HG03039 (cell line): ENCODE data around the gene CHADL.
"Not testable (repeated sequence)": the region's sequence is repeated elsewhere in the genome, so short reads cannot be mapped to it uniquely, and the experiment has no call there.

ENCODE experiments used
- ATAC-seq: cut with Tn5 transposase; IDR thresholded peaks from one replicate; pipeline ENCODE4 v1.9.1; 2021; ENCODE audit warnings: mild to moderate bottlenecking, moderate library complexity; ENCODE audit not compliant: unreplicated experiment

Gene CHADL, protein sequence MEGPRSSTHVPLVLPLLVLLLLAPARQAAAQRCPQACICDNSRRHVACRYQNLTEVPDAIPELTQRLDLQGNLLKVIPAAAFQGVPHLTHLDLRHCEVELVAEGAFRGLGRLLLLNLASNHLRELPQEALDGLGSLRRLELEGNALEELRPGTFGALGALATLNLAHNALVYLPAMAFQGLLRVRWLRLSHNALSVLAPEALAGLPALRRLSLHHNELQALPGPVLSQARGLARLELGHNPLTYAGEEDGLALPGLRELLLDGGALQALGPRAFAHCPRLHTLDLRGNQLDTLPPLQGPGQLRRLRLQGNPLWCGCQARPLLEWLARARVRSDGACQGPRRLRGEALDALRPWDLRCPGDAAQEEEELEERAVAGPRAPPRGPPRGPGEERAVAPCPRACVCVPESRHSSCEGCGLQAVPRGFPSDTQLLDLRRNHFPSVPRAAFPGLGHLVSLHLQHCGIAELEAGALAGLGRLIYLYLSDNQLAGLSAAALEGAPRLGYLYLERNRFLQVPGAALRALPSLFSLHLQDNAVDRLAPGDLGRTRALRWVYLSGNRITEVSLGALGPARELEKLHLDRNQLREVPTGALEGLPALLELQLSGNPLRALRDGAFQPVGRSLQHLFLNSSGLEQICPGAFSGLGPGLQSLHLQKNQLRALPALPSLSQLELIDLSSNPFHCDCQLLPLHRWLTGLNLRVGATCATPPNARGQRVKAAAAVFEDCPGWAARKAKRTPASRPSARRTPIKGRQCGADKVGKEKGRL

DNA sequence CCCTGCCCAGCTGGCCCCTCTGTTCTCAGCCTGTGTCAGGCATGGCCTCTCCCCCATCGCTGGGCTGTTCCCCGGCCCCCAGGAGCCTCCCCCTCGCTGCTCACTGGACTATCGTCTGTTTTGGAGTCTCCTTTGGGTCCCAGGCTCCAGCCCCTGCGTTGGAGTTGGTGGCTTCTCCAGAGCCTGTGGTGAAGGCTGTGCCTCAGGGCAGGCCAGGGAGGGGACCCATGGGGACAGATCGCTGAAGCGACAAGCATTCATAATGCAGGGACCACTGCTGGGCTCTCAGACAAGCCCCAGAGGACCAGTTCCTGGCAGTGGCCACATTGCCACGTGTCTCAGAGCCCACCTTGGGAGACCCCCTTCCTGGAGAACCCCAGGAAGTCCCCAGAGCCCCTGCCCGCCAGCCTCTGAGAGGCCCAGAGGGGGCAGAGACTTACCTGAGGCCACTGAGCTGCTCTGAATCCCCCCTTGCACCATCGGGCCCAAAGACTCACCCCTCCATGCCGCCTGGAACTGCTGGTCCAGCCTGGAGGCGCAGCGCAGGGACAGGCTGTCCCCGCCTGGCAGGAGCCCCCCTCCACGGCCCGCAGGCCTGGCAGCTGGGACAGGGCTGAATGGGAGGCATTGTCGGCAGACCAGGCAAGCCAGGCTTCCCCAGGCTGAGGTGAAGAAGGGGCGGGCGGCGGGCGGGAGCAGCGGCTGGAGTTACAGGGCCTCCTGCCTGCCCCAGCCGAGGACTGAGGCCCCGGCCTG lies at the start of gene CHADL:
CHADL (minus strand) TSS at position 555 of the 756 bp plus-strand sequence; CDS start at position 505, 50 bp downstream.
- no peak for ATAC-seq

DNA sequence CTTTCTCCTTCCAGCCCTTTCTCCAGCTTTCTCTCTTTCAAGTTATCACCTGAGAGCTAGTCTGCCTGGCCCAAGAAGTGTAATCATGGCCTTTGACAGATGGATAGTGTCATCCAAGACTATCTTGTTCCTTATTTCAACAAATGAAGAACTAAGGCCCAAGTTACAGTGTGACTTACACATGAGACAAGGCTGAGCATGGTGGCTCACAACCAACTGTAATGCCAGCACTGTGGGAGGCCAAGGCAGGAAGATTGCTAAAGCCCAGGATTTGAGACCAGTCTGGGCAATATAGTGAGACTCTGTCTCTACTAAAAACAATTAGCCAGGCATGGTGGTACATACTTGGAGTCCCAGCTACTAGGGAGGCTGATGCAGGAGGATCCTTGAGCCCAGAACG lies 48.9 kb upstream of the CHADL start:
- ATAC-seq: no peak

DNA sequence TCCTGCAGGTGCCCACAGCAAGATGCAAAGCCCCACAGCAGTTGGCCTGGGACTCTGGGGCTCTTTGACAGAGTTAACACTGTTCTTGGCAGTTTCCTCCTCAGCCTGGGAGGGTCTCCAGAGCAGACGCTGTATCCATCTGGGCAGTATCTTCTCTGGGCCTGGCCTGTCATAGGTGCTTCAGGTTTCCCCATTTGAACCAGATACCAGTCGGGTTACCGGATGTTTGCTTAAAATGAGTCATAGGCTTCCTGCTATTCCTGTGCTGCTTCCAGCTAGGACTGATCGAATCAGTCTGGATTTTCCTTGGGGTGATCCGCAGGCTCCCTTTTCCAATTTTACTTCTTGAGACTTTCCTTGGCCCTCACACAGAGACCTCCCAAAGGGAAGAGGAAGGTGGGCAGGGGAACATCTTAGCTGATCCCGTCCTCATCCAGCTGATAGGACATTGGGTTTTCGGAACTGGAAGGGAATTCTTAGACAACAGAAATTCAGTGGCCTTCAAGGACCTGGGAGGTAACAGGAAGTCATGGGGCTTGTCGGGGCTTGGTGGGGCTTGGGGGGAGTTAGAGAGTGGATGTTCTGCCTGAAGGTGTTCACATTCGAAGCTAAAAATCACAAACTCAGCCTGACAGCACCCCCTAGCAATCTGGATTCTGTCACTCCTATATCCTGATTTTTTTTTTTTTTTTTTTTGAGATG lies 47.7 kb upstream of the CHADL start:
- no peak for ATAC-seq

DNA sequence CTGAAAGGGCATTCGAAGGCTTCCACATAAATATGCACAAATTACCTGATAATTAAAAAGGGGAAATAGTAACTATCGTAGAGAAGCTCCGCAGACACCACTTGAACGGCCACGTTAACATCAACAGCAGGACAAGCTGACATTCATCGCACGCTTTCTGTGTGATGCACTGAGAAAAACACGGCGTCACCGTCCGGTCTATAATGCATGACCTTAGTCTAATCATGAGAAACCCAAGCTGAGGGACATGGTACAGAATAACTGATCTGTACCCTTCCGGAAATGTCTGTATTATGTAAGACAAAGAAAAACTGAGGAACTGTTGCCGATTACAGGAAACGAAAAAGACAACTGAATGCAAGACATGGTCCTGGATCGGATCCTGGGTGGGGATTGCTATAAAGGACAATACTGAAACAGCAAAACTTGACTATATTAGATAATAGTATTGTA lies 45.9 kb upstream of the CHADL start:
- peak; percentile 3 for ATAC-seq

DNA sequence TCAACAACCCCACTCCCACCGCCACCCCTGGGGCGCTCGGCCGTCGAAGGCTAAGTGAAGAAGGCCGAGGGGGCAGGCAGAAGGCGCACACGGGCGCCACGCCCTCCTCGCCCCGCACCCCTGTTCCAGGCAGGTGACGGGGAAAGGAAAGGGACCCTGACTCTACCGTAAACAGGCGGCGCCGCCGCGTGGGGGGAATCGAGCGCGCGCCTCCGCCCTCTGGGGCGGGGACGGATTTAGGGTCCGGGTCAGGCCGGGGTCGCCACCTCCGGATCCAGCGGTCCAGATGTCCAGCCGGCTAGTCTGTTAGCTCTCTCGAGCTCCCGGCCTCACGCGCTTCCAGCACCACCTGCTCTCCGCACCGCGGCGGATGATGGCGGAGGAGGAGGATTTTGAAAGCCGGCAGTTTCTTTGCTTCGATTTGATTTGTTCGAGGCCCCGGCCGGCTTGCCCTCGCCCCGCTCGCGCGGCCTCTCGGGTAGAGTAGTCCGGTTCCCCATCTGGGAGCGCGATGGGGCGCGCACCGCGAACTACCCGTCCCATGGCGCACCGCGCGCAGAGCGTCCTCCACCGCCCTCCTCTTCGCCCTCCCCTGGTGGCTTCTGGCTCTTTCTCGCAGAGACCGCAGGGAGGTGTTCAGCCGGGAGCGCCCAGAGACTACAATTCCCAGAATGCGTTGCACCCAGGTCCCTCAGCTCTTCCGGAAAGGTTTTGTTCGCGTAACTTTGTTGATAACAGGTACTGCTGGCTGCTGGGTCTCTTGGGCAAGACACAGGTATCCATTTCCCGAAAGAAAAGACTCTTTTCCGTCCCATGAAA lies 45.3 kb upstream of the CHADL start, which contains the start of gene RANGAP1:
RANGAP1 (minus strand) TSS at position 368 of the 819 bp plus-strand sequence. CDS start 5,143 bp downstream, outside the sequence.
- ATAC-seq: peak; percentile 94

DNA sequence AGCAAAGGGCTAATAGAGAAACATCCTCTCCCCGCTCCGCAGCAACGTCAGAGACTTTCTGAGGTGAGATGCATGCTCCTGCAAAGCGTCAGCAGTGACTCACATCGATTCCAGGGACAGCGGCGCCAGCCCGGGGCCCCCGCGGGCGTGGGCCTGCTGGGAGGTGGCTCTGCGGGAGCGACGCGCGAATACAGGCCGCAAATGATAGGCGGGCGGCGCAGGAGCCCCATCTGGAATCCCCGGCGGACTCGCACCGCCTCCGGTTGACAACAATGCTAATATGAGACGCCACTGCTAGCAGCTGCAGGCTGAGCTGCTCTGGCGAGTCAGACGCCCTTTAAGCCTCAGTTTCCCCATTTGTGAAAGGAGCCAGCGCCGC lies 44.7 kb upstream of the CHADL start:
- peak; percentile 20 for ATAC-seq

DNA sequence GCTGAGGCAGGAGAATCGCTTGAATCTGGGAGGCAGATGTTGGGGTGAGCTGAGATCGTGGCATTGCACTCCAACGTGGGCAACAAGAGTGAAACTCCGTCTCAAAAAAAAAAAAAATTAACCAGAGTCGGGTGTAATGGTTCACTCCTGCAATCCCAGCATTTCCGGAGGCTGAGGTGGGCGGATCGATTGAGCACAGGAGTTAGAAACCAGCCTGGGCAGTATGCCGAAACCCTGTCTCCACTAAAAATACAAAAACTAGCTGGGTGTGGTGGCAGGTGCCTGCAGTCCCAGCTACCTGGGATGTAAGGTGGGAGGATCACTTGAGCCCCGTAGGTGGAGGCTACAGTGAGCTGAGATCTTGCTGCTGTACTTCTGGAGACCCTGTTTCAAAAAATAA lies 43.7 kb upstream of the CHADL start:
- ATAC-seq: no peak

DNA sequence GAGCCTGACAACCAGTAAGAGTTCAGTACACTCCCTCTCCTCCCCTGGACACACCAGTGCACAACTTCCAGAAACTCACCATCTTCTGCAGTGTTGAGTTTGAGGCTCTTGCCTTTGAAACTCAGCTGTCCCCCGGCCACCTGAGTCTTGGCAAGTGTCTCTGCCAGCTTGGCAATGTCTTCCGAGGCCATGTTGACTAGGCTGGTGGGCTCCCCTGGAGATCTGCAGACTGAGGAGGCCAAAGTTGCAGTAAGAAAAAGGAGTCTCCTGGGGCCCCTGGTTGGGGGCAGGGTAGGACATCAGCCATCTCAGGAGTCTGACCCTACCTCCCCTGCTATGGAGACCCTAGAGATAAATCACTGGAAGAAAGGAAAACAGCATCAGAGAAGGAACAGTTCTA lies 40.1 kb upstream of the CHADL start:
- ATAC-seq: no peak

DNA sequence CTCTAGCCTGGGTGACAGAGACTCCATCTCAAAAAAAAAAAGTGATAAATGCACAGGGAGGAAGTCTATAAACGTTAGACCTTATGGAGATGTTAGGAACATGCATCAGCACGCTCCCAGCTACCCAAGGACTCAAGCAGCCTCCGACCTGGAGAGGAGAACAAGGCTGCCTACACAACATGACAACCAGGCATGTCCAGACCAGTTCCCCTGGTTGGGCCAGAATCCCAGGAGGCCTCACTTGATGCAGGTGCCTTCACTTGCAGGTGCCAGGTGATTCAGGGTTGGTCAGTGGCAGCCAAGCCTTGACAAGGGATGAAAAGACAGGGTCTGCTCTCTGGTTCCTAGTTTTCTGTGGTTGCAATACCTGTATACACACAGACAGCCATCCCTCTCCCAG lies 39.3 kb upstream of the CHADL start:
- no peak for ATAC-seq

DNA sequence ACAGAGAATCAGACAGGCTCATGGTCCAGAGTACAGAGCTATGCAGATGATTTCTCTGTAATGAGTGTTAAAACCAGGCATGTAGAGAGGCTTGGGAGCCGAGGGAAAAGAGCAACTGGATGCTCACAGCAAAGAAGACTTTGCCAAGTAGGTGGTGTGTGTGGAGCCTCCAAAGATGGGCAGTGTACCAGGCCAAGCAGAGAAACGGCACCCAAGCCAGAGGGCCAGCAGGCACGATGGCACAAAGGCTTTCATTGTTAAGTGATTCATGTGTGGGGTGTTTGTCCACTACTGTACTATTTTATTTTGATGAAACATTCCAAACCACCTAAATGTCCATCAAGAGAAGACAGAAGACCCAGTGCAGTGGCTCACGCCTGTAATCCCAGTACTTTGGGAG lies 34.1 kb upstream of the CHADL start:
- no peak for ATAC-seq

DNA sequence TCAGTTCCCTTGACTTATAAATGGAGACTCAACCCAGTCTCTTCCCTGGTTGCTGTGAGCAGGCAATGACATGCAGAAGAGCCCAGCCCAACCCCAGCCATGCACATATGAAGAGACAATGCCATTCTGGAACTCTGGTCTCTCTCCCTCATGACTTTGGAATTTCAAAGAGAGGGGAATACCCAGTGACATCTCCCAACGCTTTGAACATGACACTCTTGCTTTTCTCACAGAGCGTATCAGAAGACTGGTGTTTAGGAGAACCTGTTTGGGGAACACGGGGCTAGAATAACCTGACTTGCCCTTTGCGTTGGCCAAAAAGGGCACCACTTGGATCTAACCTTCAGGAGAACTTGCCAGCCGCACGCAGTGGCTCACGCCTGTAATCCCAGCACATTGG lies 32.4 kb upstream of the CHADL start:
- no peak for ATAC-seq

DNA sequence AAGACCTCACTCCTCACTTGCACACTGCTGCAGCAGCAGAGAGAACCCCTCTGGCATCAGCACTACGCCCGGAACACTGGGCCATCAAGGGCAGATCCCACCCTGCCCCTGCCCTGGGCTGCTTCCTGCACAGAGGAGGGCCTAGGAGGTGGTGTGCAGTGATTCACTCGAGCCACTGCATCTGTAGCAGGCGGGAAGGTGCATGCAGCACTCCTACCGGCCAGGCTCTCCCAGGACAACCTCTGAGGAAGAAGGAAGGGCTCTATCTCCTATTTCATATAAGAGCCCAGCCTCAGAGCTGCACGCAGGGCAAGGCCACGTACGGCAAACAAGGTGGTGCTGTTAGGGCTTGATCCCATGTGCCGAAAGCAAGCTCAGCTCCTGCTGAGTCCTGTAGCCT lies 31.1 kb upstream of the CHADL start:
- ATAC-seq: no peak

DNA sequence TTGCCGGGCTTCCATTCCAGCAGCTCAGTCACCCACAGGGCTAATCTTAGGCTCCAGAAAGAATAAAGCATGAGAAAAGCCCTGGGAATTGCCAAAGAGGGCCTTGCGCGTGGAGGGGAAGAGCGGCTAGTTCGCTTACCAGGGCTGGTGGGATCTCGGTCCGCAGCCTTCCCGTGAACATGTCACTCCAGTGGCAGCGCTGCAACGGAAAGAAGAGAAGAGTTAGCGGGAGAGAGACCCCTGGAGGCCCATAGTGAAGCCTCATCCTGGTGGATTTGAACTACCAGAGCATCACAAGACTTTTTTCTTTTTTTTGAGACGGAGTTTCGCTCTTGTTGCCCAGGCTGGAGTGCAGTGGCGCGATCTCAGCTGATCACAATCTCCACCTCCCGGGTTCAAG lies 27.2 kb upstream of the CHADL start:
- no peak for ATAC-seq

DNA sequence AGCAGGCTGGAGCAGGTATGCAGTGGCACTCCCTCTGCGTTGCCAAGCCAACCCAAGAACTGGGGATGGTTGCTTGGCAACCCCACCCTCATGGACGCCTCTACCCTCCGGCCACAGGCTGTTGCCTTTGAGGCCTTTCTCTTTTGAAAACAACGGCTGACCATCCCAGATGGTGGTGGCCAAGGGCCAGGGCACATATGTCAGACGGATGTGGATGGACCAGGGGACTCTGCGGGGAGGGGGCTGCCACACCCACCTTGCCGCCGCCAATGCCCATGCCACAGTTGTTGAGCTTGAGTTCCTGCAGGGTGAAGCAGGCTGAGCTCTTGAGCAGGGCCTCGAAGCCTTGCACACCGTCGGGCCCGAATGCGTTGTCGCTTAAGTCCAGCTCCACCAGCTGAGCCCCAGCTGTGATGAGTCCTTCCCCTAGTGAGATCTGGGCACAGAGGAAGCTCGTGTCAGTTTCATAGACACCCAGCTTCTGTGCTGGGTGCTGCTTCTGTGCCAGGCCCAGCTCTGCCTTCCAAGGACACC lies 23.7 kb upstream of the CHADL start:
- ATAC-seq: no peak

DNA sequence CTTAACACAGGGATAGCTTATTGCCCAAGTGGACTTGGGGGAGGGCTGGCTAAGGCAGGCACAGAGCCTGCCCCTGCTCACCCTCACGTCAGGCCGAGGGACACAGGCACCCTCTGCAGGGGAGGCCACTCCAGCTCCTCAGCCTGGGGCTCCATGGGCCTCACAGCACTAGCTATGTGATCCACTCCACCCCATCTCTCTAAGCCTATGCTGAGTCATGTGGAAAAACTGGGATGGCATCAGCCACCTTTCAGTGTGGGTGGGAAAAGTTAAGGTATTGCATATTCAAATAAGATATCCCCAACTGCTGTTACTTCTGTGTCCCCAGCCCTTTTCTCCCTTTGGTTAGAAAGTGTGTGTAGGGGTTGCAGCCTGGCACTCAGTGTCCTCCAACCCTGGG lies 23.0 kb upstream of the CHADL start:
- no peak for ATAC-seq

DNA sequence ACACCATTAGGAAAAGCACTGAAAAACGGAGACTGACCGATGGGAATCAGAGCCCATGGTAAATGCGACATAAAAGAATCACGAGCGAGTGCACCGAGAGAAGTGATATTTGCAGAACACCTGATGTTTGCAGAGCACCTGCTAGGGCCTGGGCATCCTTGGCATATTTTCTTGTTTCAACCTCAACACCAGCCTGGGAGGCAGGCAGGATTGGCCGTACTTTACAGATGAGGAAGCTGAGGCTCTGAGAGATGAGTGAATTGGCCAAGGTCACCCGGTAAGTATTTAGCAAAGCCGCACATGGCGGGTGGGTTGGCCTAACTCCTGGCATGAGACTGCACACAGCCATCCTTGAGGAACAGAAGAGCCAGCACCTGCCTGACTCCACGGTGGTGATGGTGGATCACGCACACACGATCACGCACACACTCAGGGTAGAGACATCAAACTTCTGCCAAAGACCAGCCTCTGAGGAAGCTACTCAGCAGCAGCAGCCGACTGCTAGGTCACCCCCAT lies 21.6 kb upstream of the CHADL start:
- ATAC-seq: no peak

DNA sequence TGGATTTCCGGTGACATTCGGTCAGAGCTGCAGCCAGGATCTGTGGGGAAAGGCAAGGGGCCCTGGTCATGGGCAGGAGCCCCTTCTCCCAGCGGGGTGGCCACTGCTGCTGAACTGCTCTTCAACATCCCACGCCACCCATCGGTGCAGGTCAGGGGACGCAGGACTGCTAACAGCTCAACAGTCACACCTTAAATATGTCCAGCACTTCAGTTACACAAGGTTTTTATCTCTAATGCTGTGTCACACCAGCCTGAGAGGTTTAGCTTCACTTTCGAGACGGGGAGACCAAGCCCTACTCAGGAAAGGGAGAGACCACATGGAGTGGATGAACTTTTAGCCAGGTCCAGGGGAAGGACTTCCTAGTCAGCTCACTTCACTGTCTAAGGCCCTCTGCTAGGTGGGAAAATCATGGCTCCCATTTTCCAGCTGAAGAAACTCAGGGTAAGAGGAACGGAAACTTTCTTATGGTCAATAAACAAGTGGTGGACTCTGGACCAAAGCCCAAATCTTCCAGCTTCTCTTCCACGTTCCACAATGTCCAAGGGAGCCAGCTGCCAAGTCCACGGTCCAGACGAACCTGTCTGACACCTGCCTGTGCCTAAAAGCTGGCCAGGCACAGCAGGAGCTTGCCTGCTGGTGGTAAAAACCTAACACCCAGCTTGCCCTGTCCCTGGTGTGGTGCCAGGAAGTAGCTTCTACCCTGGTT lies 21.0 kb upstream of the CHADL start:
- no peak for ATAC-seq

DNA sequence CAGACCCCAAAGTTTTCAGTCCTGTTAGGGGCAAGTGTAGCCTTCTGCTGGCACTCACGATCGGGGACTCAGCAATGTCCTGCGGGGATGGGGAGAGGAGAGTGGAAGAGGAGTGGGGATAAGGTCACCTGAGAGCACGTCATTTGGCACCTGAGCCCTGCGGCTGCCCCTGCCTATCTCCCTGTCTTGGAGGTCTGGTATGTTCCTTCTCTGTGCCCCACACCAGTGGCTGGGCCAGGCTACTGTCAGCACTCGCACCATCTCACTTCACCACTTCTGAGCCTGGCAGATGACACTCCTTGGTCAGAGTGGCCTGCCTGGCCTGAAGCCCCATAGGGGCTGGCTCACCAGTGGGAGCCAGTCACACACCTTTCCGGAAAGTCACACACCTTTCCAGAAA lies 20.1 kb upstream of the CHADL start:
- no peak for ATAC-seq

DNA sequence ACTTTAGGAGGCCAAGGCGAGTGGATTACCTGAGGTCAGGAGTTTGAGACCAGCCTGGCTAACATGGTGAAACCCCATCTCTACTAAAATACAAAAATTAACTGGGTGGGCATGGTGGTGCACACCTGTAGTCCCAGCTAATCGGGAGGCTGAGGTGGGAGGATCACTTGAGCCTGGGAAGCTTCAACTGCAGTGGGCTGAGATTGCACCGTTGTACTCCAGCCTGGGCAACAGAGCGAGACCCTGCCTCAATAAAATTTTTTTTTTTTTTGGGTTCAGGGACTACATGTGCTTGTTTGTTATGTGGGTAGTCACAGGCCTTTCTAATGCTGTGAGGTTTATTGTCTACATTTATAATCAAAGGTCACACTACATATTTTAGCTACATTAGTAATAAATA lies 19.0 kb upstream of the CHADL start:
- ATAC-seq: not testable (repeated sequence)
